Activated B cell treated with CpG ODN at 0.5 μM for 24 hours (primary cell): ENCODE measurements around the gene FNBP1. TPM values are rescaled to one million over a fixed set of nuclear protein-coding genes. Genes with fewer than 3 reads are reported as not detected.

Source experiments
- ATAC-seq: fragments of 200-7000 bp; cut with Tn5 transposase; one replicate; pipeline ENCODE4 v1.10.0; 2021; ENCODE audit warnings: low read depth, mild to moderate bottlenecking, moderate library complexity
- CTCF ChIA-PET: fragments of 350-600 bp; sonication (Branson Sonifier 250); formaldehyde crosslinking; loops from one replicate; lab custom pipeline; 2021; ENCODE audit warnings: antibody characterized with exemption; lab: Charles Lee
- POLR2A ChIA-PET: fragments of 350-600 bp; sonication (Branson Sonifier 250); formaldehyde crosslinking; loops from one replicate; lab custom pipeline; 2021; ENCODE audit warnings: antibody characterized with exemption; lab: Charles Lee
- DNase-seq: peaks from one replicate; pipeline ENCODE4 v3.0.0; 2022
- H3K27ac Mint-ChIP-seq: one replicate; pipeline ENCODE4 v1.8.0; 2020; ENCODE audit warnings: mixed read lengths
- H3K27me3 Mint-ChIP-seq: one replicate; pipeline ENCODE4 v1.8.0; 2021; ENCODE audit warnings: mixed read lengths
- H3K36me3 Mint-ChIP-seq: one replicate; pipeline ENCODE4 v1.8.0; 2021; ENCODE audit warnings: low read depth, mixed read lengths
- H3K4me1 Mint-ChIP-seq: one replicate; pipeline ENCODE4 v1.8.0; 2021; ENCODE audit warnings: mixed read lengths
- H3K4me3 Mint-ChIP-seq: one replicate; pipeline ENCODE4 v1.8.0; 2020; ENCODE audit warnings: mild to moderate bottlenecking, mixed read lengths
- H3K9me3 Mint-ChIP-seq: one replicate; pipeline ENCODE4 v1.8.0; 2020; ENCODE audit warnings: mixed read lengths
- CTCF ChIP-seq: fragments of 200-600 bp; IDR thresholded peaks from one replicate; pipeline ENCODE4 v1.8.0; 2022; ENCODE audit warnings: antibody characterized with exemption, mild to moderate bottlenecking
- intact Hi-C: fragments of 100-400 bp; cut with micrococcal nuclease; formaldehyde crosslinking; loops from one replicate; pipeline ENCODE4 v1.15.1; 2024
- total RNA-seq: library from RNA; stranded (reverse); gene quantifications from 2 replicates; pipeline ENCODE4 v1.2.3, GENCODE V29; 2022

The FNBP1 gene
- total RNA-seq, 1 donor from 2014 or later, result 501 TPM

- no peak for ATAC-seq
- Mint-ChIP-seq H3K4me1 (peaks cover 22% of the 10 kb centered on the region), H3K4me3 (no peak overlapping the region), H3K9me3 (no peaks in the 10 kb centered on the region), H3K36me3 (peaks cover 34% of the 10 kb centered on the region), H3K27me3 (no peaks in the 10 kb centered on the region), H3K27ac (no peak overlapping the region)
- no peak for DNase-seq
- TF ChIP-seq CTCF, result no peak
- intact Hi-C loops, result no loop called here
- ChIA-PET POLR2A (interaction anchor here (2.8 kb wide), 1 partner anchor 16 kb away, joined by 9 read pairs; no protein-coding TSS in a partner anchor), CTCF (no interaction called here)
Observed at GRCh38 chr9:129868023-129868871, 174.7 kb downstream of the FNBP1 start.

GRCh38 chr9:129867136-129868022 lies 175.6 kb downstream of the FNBP1 start:
- POLR2A ChIA-PET, result interaction anchor here (2.8 kb wide), 1 partner anchor 17 kb away, joined by 9 read pairs; no protein-coding TSS in a partner anchor
- intact Hi-C loops, result no loop called here
- peaks cover 37% of the 10 kb centered on the region for H3K36me3 Mint-ChIP-seq
- H3K9me3 Mint-ChIP-seq, result no peaks in the 10 kb centered on the region
- H3K4me1 Mint-ChIP-seq, result peaks cover 24% of the 10 kb centered on the region
- CTCF ChIA-PET, result no interaction called here
- no peak for DNase-seq
- no peak overlapping the region for H3K27ac Mint-ChIP-seq
- no peak overlapping the region for H3K4me3 Mint-ChIP-seq
- no peak for ATAC-seq
- TF ChIP-seq CTCF, result no peak
- no peaks in the 10 kb centered on the region for H3K27me3 Mint-ChIP-seq

GRCh38 chr9:129866394-129867135 lies 176.4 kb downstream of the FNBP1 start:
- ATAC-seq (no peak), DNase-seq (no peak)
- no peak for TF ChIP-seq CTCF
- CTCF ChIA-PET, result no interaction called here
- no peak overlapping the region for H3K4me3 Mint-ChIP-seq
- POLR2A ChIA-PET, result no interaction called here
- intact Hi-C loops, result no loop called here
- peaks cover 22% of the 10 kb centered on the region for H3K4me1 Mint-ChIP-seq
- H3K36me3 Mint-ChIP-seq, result peaks cover 40% of the 10 kb centered on the region
- H3K27me3 Mint-ChIP-seq, result no peaks in the 10 kb centered on the region
- H3K9me3 Mint-ChIP-seq, result no peaks in the 10 kb centered on the region
- no peak overlapping the region for H3K27ac Mint-ChIP-seq

- Mint-ChIP-seq H3K9me3 (no peaks in the 10 kb centered on the region), H3K27ac (no peak overlapping the region), H3K4me1 (peaks cover 22% of the 10 kb centered on the region), H3K27me3 (no peaks in the 10 kb centered on the region), H3K4me3 (no peak overlapping the region), H3K36me3 (peaks cover 47% of the 10 kb centered on the region)
- intact Hi-C loops, result no loop called here
- no peak for TF ChIP-seq CTCF
- ChIA-PET POLR2A (interaction anchor here (0.6 kb wide), 1 partner anchor 180 kb away, joined by 5 read pairs; no protein-coding TSS in a partner anchor), CTCF (no interaction called here)
- DNase-seq (no peak), ATAC-seq (no peak)
Observed at GRCh38 chr9:129865668-129866320, 177.2 kb downstream of the FNBP1 start.
